SK-N-SH treated with all-trans-retinoic acid at 6 μM for 48 hours (cell line): Measurements from ENCODE around the gene KRTAP1-3.

Source experiments
- ATAC-seq: fragments of 200-7000 bp; cut with Tn5 transposase; 3 replicates; pipeline ENCODE4 v1.9.1; 2020; ENCODE audit warnings: mild to moderate bottlenecking, moderate library complexity
- ARNTL ChIP-seq: fragments of 450-650 bp; formaldehyde crosslinking; IDR thresholded peaks from 2 replicates; pipeline ENCODE4 v1.5.0; 2020; ENCODE audit warnings: low read depth, mild to moderate bottlenecking, moderate library complexity, borderline replicate concordance
- BACH2 ChIP-seq: fragments of 250-450 bp; sonication (Bioruptor Pico); IDR thresholded peaks from 2 replicates; pipeline ENCODE4 v1.9.0; 2021; ENCODE audit warnings: mild to moderate bottlenecking, borderline replicate concordance
- CSDC2 ChIP-seq: fragments of 250-450 bp; sonication (Bioruptor Pico); IDR thresholded peaks from 2 replicates; pipeline ENCODE4 v1.5.0; 2020; ENCODE audit warnings: mild to moderate bottlenecking, moderate library complexity
- ESRRG ChIP-seq: fragments of 250-450 bp; sonication (Bioruptor Pico); IDR thresholded peaks from 2 replicates; pipeline ENCODE4 v1.6.1; 2021; ENCODE audit warnings: mild to moderate bottlenecking
- GLIS3 ChIP-seq: fragments of 250-450 bp; sonication (Bioruptor Pico); IDR thresholded peaks from 2 replicates; pipeline ENCODE4 v1.5.0; 2020; ENCODE audit warnings: mild to moderate bottlenecking, moderate library complexity
- ISL1 ChIP-seq: fragments of 250-450 bp; sonication (Bioruptor Pico); IDR thresholded peaks from 2 replicates; pipeline ENCODE4 v2.1.2; 2022; ENCODE audit warnings: mild to moderate bottlenecking, moderate library complexity
- OSR1 ChIP-seq: fragments of 250-450 bp; sonication (Bioruptor Pico); IDR thresholded peaks from 2 replicates; pipeline ENCODE4 v1.8.0; 2022; ENCODE audit warnings: moderate library complexity, mild to moderate bottlenecking, inconsistent platforms
- PPARA ChIP-seq: fragments of 250-450 bp; sonication (Bioruptor Pico); IDR thresholded peaks from 2 replicates; pipeline ENCODE4 v1.5.0; 2020; ENCODE audit warnings: mild to moderate bottlenecking, borderline replicate concordance
- RARB ChIP-seq: fragments of 250-450 bp; sonication (Bioruptor Pico); IDR thresholded peaks from 2 replicates; pipeline ENCODE4 v1.8.0; 2021; ENCODE audit warnings: mild to moderate bottlenecking, moderate library complexity
- TCF4 ChIP-seq: fragments of 250-450 bp; sonication (Bioruptor Pico); IDR thresholded peaks from 2 replicates; pipeline ENCODE4 v1.8.0; 2021; ENCODE audit warnings: mild to moderate bottlenecking, moderate library complexity, borderline replicate concordance
- TOX ChIP-seq: fragments of 250-450 bp; sonication (Bioruptor Pico); IDR thresholded peaks from 2 replicates; pipeline ENCODE4 v1.8.0; 2021; ENCODE audit warnings: mild to moderate bottlenecking, moderate library complexity, borderline replicate concordance
- ZC3H10 ChIP-seq: fragments of 250-450 bp; sonication (Bioruptor Pico); IDR thresholded peaks from 2 replicates; pipeline ENCODE4 v1.5.1; 2021; ENCODE audit warnings: mild to moderate bottlenecking, moderate library complexity
- ZFP30 ChIP-seq: fragments of 450-650 bp; formaldehyde crosslinking; IDR thresholded peaks from 2 replicates; pipeline ENCODE4 v1.5.0; 2022; ENCODE audit warnings: mild to moderate bottlenecking, moderate library complexity
- ZNF565 ChIP-seq: fragments of 450-650 bp; formaldehyde crosslinking; conservative IDR thresholded peaks from 2 replicates; pipeline ENCODE4 v1.5.0; 2020; ENCODE audit warnings: low read depth, mild to moderate bottlenecking, moderate library complexity
- ZNF70 ChIP-seq: fragments of 450-650 bp; formaldehyde crosslinking; IDR thresholded peaks from 2 replicates; pipeline ENCODE4 v1.5.0; 2020; ENCODE audit warnings: mild to moderate bottlenecking, moderate library complexity
- TF ChIP-seq, protein P1 (sequence below): fragments of 250-450 bp; sonication (Bioruptor Pico); IDR thresholded peaks from 2 replicates; pipeline ENCODE4 v1.5.1; 2020; ENCODE audit warnings: low read depth, mild to moderate bottlenecking, moderate library complexity
- TF ChIP-seq, protein P2 (sequence below): fragments of 250-450 bp; sonication (Bioruptor Pico); IDR thresholded peaks from 2 replicates; pipeline ENCODE4 v1.8.0; 2021; ENCODE audit warnings: low read depth, mild to moderate bottlenecking, moderate library complexity, borderline replicate concordance
- TF ChIP-seq, protein P3 (sequence below): fragments of 250-450 bp; sonication (Bioruptor Pico); IDR thresholded peaks from 2 replicates; pipeline ENCODE4 v1.5.0; 2020; ENCODE audit warnings: mild to moderate bottlenecking, moderate library complexity
- TF ChIP-seq, protein P4 (sequence below): fragments of 250-450 bp; sonication (Bioruptor Pico); IDR thresholded peaks from 2 replicates; pipeline ENCODE4 v1.8.0; 2020; ENCODE audit warnings: mild to moderate bottlenecking, moderate library complexity, borderline replicate concordance

The KRTAP1-3 gene

DNA sequence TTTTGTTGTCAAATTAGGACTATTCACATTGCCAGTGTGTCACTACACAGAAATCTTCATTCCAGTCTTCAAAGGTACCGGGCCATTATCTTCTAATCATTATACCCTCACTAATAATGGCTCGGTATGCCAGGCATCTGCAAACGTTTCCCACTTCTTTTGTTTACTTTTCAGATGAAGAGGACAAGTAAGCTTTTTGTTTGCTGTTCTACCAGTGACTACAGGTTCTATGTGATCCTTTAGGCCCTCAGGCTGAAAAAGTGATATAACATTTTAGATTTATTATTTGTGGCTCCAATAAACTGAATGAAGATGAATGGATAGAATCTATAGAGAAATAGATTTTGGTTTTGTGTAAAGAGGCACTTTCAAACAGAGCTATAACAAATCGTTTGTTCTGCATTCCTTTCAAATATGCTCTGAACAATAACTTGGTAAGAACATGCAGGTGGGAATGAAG lies 25.3 kb downstream of the KRTAP1-3 start:
- ATAC-seq = no peak
- TF ChIP-seq TOX (CRISPR knock-in tag) (no peak), ESRRG (CRISPR knock-in tag) (no peak), ZFP30 (no peak), OSR1 (no peak), ISL1 (no peak), GLIS3 (CRISPR knock-in tag) (no peak), TCF4 (CRISPR knock-in tag) (no peak), CSDC2 (CRISPR knock-in tag) (no peak), BACH2 (no peak), ZNF70 (no peak)
- TF ChIP-seq, protein P1, sequence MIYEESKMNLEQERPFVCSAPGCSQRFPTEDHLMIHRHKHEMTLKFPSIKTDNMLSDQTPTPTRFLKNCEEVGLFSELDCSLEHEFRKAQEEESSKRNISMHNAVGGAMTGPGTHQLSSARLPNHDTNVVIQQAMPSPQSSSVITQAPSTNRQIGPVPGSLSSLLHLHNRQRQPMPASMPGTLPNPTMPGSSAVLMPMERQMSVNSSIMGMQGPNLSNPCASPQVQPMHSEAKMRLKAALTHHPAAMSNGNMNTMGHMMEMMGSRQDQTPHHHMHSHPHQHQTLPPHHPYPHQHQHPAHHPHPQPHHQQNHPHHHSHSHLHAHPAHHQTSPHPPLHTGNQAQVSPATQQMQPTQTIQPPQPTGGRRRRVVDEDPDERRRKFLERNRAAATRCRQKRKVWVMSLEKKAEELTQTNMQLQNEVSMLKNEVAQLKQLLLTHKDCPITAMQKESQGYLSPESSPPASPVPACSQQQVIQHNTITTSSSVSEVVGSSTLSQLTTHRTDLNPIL = no peak
- TF ChIP-seq, protein P2, sequence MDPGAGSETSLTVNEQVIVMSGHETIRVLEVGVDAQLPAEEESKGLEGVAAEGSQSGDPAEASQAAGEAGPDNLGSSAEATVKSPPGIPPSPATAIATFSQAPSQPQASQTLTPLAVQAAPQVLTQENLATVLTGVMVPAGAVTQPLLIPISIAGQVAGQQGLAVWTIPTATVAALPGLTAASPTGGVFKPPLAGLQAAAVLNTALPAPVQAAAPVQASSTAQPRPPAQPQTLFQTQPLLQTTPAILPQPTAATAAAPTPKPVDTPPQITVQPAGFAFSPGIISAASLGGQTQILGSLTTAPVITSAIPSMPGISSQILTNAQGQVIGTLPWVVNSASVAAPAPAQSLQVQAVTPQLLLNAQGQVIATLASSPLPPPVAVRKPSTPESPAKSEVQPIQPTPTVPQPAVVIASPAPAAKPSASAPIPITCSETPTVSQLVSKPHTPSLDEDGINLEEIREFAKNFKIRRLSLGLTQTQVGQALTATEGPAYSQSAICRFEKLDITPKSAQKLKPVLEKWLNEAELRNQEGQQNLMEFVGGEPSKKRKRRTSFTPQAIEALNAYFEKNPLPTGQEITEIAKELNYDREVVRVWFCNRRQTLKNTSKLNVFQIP (CRISPR knock-in tag) = no peak
- TF ChIP-seq, protein P3, sequence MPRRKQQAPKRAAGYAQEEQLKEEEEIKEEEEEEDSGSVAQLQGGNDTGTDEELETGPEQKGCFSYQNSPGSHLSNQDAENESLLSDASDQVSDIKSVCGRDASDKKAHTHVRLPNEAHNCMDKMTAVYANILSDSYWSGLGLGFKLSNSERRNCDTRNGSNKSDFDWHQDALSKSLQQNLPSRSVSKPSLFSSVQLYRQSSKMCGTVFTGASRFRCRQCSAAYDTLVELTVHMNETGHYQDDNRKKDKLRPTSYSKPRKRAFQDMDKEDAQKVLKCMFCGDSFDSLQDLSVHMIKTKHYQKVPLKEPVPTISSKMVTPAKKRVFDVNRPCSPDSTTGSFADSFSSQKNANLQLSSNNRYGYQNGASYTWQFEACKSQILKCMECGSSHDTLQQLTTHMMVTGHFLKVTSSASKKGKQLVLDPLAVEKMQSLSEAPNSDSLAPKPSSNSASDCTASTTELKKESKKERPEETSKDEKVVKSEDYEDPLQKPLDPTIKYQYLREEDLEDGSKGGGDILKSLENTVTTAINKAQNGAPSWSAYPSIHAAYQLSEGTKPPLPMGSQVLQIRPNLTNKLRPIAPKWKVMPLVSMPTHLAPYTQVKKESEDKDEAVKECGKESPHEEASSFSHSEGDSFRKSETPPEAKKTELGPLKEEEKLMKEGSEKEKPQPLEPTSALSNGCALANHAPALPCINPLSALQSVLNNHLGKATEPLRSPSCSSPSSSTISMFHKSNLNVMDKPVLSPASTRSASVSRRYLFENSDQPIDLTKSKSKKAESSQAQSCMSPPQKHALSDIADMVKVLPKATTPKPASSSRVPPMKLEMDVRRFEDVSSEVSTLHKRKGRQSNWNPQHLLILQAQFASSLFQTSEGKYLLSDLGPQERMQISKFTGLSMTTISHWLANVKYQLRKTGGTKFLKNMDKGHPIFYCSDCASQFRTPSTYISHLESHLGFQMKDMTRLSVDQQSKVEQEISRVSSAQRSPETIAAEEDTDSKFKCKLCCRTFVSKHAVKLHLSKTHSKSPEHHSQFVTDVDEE (CRISPR knock-in tag) = no peak

DNA sequence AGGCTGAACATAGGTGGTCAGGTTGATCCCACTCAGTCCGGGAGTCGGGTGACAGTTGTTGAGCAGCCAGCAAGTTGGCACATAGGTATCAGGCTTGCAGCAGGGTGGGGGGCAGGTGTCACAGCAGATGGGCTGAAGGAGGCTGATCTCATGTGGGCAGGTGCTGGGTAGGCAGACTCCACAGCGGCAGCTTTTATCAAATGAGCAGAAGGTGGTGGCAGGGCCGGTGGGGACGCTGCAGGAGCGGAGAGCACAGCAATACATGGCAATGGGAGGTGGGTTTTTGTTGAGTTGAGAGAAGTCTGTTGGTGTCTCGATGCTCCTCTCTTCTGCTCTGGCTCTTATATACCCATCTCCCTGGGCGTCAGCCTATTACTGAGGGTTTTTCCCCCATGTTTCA lies 25.9 kb downstream of the KRTAP1-3 start, which contains the start of gene KRTAP3-1:
TSS of gene KRTAP3-1 (minus strand) at position 318 of the 400 bp plus-strand sequence. CDS start at position 264, 54 bp downstream.
- ATAC-seq = no peak
- TF ChIP-seq ZNF70 = no peak
- TF ChIP-seq ZC3H10 (CRISPR knock-in tag) = no peak
- TF ChIP-seq, protein P2 (CRISPR knock-in tag) = no peak
- no peak for TF ChIP-seq CSDC2 (CRISPR knock-in tag)
- TF ChIP-seq, protein P4, sequence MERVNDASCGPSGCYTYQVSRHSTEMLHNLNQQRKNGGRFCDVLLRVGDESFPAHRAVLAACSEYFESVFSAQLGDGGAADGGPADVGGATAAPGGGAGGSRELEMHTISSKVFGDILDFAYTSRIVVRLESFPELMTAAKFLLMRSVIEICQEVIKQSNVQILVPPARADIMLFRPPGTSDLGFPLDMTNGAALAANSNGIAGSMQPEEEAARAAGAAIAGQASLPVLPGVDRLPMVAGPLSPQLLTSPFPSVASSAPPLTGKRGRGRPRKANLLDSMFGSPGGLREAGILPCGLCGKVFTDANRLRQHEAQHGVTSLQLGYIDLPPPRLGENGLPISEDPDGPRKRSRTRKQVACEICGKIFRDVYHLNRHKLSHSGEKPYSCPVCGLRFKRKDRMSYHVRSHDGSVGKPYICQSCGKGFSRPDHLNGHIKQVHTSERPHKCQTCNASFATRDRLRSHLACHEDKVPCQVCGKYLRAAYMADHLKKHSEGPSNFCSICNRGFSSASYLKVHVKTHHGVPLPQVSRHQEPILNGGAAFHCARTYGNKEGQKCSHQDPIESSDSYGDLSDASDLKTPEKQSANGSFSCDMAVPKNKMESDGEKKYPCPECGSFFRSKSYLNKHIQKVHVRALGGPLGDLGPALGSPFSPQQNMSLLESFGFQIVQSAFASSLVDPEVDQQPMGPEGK (CRISPR knock-in tag) = no peak
- no peak for TF ChIP-seq RARB (CRISPR knock-in tag)
- no peak for TF ChIP-seq ZFP30
- TF ChIP-seq ESRRG (CRISPR knock-in tag) = no peak
- TF ChIP-seq ZNF565 (CRISPR knock-in tag) = no peak
- no peak for TF ChIP-seq TCF4 (CRISPR knock-in tag)
- no peak for TF ChIP-seq ISL1
- TF ChIP-seq GLIS3 (CRISPR knock-in tag) = no peak
- no peak for TF ChIP-seq PPARA (CRISPR knock-in tag)
- no peak for TF ChIP-seq ARNTL (CRISPR knock-in tag)
- TF ChIP-seq, protein P3 (CRISPR knock-in tag) = no peak
- TF ChIP-seq OSR1 = no peak
